ENCODE data around the gene PNPLA8. TPM values are rescaled to one million over a fixed set of nuclear protein-coding genes. Genes with fewer than 3 reads are reported as not detected.
A peak's percentile ranks its signal among the peaks of the same experiment; 100 is the strongest.
"Not testable (repeated sequence)": the region's sequence is repeated elsewhere in the genome, so short reads cannot be mapped to it uniquely, and the experiment has no call there.

PNPLA8 gene
- polyA plus RNA-seq, 4 donors = 32.4 to 44.4 (median 38.3) TPM

DNA sequence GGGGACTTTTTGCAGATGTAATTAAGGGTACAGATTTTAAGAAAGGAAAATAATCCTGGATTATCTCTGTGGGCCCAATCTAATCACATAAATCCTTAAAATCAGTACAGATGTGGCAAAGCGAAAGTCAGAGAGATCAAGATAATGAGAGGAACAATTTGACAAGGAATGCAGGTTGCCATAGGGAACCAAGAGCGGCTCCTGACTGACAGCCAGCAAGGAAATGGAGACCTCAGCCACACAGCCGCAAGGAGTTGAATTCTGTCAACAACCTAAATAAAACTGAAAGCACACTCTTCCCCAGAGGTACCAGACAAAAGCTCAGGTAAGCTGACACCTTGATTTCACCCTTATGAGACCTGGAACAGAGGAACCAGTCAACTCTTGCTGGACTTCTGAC is 3.4 kb upstream of the PNPLA8 start:
- DNase-seq (ENCODE audit: low read depth in 4 of 4, low spot score in 3 of 4) = no peak

DNA sequence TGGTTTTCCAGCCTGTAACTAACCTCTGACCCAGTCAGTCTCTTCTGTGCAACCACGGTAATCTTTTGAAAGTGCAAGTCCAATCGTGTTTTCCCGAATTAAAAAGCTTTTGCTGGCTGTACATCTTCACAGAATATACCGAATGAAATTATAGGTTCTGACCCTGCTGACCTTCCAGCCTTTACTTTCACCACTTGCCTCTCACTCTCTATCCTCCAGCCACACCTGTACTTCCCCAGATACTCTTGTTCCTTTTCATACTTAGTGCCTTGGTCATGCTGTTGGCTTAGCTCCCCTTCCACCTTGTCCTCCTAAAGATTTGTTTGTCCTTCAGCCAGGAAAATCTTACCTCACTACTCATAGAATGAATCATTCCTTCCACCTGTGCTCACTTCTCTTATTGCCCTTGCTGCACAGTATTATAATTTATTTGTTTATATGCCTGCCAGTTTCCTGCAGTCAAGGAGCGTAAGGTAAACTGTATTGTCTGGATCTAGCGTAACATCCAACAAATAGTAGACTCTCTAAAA is 2.3 kb upstream of the PNPLA8 start:
- no peak for DNase-seq (ENCODE audit: low read depth in 4 of 4, low spot score in 3 of 4)

- no peak for DNase-seq (ENCODE audit: low read depth in 4 of 4, low spot score in 3 of 4)
Observed at GRCh38 chr7:108526768-108527017, 758 bp upstream of the PNPLA8 start.

- peak in 1 of 4 donors; percentile 2 for DNase-seq (ENCODE audit: low read depth in 4 of 4, low spot score in 3 of 4)
Observed at GRCh38 chr7:108525327-108525984, 479 bp downstream of the PNPLA8 start.

GRCh38 chr7:108522780-108523179 is 3.2 kb downstream of the PNPLA8 start:
- DNase-seq (ENCODE audit: low read depth in 4 of 4, low spot score in 3 of 4) = no peak

- DNase-seq (ENCODE audit: low read depth in 4 of 4, low spot score in 3 of 4) = no peak
Observed at GRCh38 chr7:108517951-108518350, 8.0 kb downstream of the PNPLA8 start.

DNA sequence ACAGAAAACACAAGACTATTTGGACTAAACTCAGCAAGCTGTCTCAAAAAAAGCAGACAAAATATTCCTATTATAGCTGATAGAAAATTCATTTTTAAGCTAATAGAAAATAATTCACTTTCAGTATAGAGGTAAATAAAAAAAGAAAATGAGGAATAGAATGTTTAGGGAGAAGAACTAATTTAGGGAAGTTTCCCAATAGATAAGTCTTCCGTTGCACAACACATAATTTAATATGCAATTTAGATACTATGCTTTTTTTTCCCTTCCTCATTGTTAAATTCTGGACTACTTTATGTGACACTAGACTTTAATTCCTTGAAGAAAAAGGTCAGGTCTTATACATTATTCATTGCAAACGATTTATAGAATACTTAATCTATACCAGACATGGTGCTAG is 10.3 kb downstream of the PNPLA8 start:
- no peak for DNase-seq (ENCODE audit: low read depth in 4 of 4, low spot score in 3 of 4)

GRCh38 chr7:108515013-108515412 is 10.9 kb downstream of the PNPLA8 start:
- DNase-seq (ENCODE audit: low read depth in 4 of 4, low spot score in 3 of 4) = no peak

GRCh38 chr7:108511939-108512338 is 14.0 kb downstream of the PNPLA8 start:
- DNase-seq (ENCODE audit: low read depth in 4 of 4, low spot score in 3 of 4) = no peak

- not testable (repeated sequence) for DNase-seq (ENCODE audit: low read depth in 4 of 4, low spot score in 3 of 4)
Observed at GRCh38 chr7:108504576-108504975, 21.4 kb downstream of the PNPLA8 start.

- DNase-seq (ENCODE audit: low read depth in 4 of 4, low spot score in 3 of 4) = no peak
Observed at GRCh38 chr7:108503112-108504026, 22.6 kb downstream of the PNPLA8 start.

DNA sequence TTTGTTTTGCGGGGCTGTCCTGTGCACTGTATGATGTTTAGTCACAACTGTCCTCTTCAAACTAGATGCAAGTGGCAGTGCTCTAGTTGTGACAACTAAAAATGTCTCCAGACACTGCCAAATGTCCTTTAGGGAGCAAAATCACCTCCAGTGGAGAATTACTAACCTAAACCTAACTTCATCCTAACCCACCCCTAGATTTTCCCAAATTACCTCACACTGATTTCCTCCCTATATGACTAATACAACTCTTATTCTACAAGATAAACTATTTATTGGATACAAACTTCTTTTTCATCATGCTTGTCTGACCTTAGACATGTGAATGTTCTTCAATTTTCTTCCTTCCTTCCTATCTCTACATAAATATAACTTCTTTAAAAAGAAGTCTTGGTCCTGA is 26.4 kb downstream of the PNPLA8 start:
- no peak for DNase-seq (ENCODE audit: low read depth in 4 of 4, low spot score in 3 of 4)

DNA sequence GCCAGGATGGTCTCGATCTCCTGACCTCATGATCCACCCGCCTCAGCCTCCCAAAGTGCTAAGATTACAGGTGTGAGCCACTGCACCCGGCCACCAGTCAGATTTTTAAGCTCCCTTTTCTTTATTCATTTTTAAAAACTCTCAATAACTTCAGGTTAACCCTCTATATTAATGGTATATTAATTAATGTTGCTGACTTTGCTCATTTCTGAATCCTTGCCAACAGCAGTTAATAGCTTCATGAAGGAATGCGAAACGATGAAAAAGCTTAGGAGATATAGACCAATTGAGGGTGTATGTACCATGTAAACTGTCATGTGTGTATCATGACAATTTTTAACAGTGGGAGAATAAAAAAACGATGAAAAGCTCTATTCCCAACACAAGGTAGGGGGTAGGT is 27.5 kb downstream of the PNPLA8 start:
- no peak for DNase-seq (ENCODE audit: low read depth in 4 of 4, low spot score in 3 of 4)

DNA sequence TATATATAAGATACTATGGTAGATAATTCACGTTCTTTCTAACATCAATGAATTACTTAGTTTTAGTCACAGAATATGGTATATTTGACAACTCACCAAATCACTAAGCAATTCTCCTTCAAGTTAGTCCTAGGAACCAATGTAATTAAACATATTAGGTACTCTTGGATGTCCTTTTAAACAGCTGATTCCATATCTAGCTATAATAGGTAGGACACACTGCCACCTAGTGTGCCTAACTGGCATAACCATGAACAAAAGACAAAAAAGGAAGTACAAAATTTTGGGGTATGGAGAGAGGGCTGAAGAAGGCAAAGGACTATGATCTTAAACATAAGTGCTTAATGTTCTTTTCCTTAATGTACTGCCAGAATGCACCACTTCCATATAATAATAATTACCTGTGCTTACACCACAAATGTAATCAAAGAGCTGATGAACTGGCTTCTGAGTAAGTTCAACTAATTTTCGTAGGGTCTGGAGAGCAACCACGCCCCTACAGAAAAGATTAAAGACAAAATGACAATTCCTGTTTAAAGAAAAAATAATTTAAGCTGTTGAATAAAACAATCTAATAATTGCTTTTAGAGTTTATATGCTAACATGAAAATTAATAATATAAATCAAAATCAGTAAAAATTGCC is 28.7 kb downstream of the PNPLA8 start:
- DNase-seq (ENCODE audit: low read depth in 4 of 4, low spot score in 3 of 4) = peak in 3 of 4 donors; percentile 5 to 17 (median 14)

DNA sequence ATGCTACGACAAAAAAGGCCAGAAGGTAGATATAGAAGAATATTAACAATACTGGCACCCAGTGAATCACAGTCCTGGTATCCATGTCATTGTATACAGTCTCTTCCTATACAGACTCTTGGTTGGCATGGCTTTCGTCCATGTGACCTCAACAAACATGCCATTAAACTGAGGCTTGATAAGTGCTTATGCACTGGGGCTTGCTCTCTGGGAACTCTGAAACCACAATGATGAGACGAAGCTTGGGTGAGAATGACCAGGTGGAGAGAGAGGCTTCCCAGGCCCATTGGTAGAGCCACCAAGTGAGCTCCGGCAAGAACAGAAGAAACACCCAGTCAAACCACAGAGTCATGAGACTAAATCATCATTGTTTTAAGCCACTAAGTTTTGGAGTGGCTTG is 33.2 kb downstream of the PNPLA8 start:
- DNase-seq (ENCODE audit: low read depth in 4 of 4, low spot score in 3 of 4) = no peak

DNA sequence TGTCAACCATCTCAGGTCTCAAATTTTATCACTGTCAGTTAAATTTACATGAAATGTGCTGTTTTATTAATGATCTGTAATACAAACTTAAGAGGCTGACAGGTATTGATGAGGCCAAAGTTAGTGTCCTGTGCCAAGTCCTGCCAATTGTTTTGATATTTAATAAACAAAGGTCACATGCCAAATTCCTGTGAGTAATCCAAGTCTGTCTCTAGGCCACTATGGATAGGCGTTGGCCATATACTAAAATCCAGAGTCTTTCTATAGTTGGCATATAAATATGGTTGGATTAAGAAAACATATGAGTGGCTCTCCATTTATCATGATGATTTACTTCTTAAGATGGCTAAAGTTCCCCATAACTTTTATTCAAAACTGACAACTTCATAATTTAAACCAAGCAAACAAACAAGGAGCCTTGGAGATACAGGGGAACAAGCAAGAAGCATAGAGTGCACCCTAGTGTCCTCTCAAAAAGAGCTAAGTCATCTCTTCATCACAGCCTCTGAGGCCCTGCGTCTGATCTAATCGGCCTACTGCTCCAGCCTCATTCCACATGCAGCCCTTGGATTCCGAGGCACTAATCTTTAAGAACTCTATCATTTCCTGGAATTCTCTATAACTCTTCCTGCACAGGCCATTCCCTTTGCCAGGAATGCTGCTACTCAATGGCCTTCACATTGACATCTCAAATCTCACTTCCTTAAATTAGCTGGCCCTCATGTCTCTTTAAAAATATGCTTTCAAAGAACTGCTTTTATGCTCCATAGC is 37.0 kb downstream of the PNPLA8 start:
- DNase-seq (ENCODE audit: low read depth in 4 of 4, low spot score in 3 of 4) = no peak

DNA sequence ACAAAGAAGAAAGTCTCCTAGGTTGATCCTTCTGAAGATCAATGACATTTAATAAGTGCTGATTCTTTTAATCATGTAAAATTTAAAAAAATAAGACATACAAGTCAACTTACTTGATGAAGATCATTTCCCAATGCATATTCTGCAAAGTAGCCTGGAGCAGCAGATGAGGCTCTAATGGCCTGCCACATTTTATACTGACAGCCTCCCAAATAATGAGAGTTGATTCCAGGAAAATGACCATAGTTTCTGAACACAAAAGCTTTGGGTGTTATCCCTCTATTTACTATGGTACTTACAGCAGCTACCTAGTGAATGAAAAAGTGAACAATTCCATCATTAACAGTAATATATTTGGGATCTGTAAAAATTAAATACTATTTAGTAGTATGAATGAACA is 38.3 kb downstream of the PNPLA8 start:
- no peak for DNase-seq (ENCODE audit: low read depth in 4 of 4, low spot score in 3 of 4)

DNA sequence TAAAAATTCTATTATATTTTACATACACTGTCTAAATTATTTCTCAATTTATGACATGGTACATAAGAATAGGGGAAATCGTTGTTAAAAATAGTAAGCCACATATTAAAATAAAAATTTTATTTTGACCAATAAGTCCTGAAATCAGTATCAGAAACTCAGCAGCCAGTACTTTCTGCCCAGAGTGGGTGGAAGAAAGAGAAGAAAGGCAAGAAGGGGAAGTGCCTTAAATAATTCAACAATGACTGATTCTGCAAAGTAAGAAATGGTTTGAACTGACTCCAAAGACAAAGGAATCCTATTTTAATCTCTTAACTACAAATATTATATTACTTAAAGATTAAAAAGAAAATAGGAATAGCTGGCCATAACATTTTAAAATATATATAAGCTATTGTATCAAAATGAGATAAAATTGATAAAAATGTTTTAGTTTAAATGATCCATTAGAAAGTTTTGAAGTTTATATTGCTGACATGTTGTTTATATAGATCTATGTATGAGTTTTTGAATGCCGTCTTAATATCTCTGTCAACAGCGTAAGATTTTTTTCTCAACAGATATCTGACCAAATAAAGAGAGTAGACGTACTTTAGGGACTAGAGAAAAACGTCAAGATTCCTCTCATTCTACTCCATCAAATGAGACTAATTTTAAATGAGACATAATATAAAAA is 39.5 kb downstream of the PNPLA8 start:
- no peak for DNase-seq (ENCODE audit: low read depth in 4 of 4, low spot score in 3 of 4)

- DNase-seq (ENCODE audit: low read depth in 4 of 4, low spot score in 3 of 4) = no peak
Observed at GRCh38 chr7:108484137-108484536, 41.8 kb downstream of the PNPLA8 start.

DNA sequence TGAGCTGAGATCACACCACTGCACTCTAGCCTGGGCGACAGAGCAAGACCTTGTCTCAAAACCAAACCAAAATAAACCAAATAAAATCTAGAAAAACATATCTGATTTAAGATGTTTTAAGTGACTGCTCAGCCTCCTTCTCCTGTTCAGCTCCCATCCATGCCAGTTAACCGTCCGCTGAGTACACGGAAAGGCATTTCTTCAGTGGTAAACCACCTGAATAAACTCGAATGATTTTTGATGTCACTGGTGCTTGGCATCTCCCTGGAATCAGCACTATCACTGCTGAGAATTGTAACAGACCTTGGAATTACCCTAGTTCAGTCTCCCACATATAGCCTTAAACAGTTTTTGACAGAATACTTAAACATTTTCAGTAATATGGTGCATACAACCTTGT is 45.6 kb downstream of the PNPLA8 start:
- DNase-seq (ENCODE audit: low read depth in 4 of 4, low spot score in 3 of 4) = no peak
